DOHH2 (cell line): ENCODE data around the gene TEAD4.

Experiments
- H3F3A ChIP-seq: fragments of 200-600 bp; sonication (generic), shearing (Covaris generic); 2 replicates; pipeline ENCODE4 v1.6.0; 2016; ENCODE audit warnings: antibody characterized with exemption, mild to moderate bottlenecking; ENCODE audit not compliant: control insufficient read depth, insufficient read depth
- H3K27ac ChIP-seq: fragments of 200-600 bp; sonication (generic); 2 replicates; pipeline ENCODE4 v1.5.1; 2014; ENCODE audit warnings: low read depth, mild to moderate bottlenecking, low read length, moderate library complexity
- H3K27me3 ChIP-seq: fragments of 200-600 bp; sonication (generic); 2 replicates; pipeline ENCODE4 v1.6.1; 2014; ENCODE audit warnings: mild to moderate bottlenecking, low read length, mixed read lengths; ENCODE audit not compliant: control insufficient read depth
- H3K36me3 ChIP-seq: fragments of 200-600 bp; sonication (generic); 2 replicates; pipeline ENCODE4 v1.6.1; 2014; ENCODE audit warnings: mild to moderate bottlenecking, low read length, moderate library complexity, mixed read lengths; ENCODE audit not compliant: control insufficient read depth
- H3K4me1 ChIP-seq: fragments of 200-600 bp; sonication (generic); 2 replicates; pipeline ENCODE4 v1.6.1; 2014; ENCODE audit warnings: mild to moderate bottlenecking, low read length, mixed read lengths; ENCODE audit not compliant: control insufficient read depth
- H3K4me2 ChIP-seq: fragments of 200-600 bp; sonication (generic); 2 replicates; pipeline ENCODE4 v1.6.0; 2014; ENCODE audit warnings: mild to moderate bottlenecking, low read length, moderate library complexity
- H3K4me3 ChIP-seq: fragments of 200-600 bp; sonication (generic); 2 replicates; pipeline ENCODE4 v1.5.1; 2014; ENCODE audit warnings: mild to moderate bottlenecking, low read length, mixed read lengths
- H3K79me2 ChIP-seq: fragments of 200-600 bp; sonication (generic); 2 replicates; pipeline ENCODE4 v1.6.1; 2014; ENCODE audit warnings: mild to moderate bottlenecking, low read length, mixed read lengths; ENCODE audit not compliant: control insufficient read depth
- H3K9me2 ChIP-seq: fragments of 200-600 bp; sonication (generic); replicated peaks from 2 replicates; pipeline ENCODE4 v1.6.1; 2014; ENCODE audit warnings: mild to moderate bottlenecking, low read length, mixed read lengths; ENCODE audit not compliant: control insufficient read depth
- H3K9me3 ChIP-seq: fragments of 200-600 bp; sonication (generic); 2 replicates; pipeline ENCODE4 v1.6.1; 2014; ENCODE audit warnings: antibody characterized with exemption, low read length, mixed read lengths; ENCODE audit not compliant: control insufficient read depth, insufficient read depth
- H4K20me1 ChIP-seq: fragments of 200-600 bp; sonication (generic); 2 replicates; pipeline ENCODE4 v1.6.0; 2014; ENCODE audit warnings: low read depth, mild to moderate bottlenecking, antibody characterized with exemption, low read length, moderate library complexity; ENCODE audit not compliant: control insufficient read depth, insufficient read depth
- EZH2phosphoT487 ChIP-seq: fragments of 200-600 bp; sonication (generic); IDR thresholded peaks from 2 replicates; pipeline ENCODE4 v1.6.1; 2017; ENCODE audit warnings: borderline replicate concordance, mild to moderate bottlenecking, antibody characterized with exemption, low read length, moderate library complexity, mixed read lengths
- TF ChIP-seq, protein P1 (sequence below): fragments of 200-600 bp; sonication (generic); IDR thresholded peaks from one replicate; pipeline ENCODE4 v1.5.1; 2014; ENCODE audit warnings: antibody characterized with exemption, mild to moderate bottlenecking, low read depth, low read length; ENCODE audit not compliant: poor library complexity, severe bottlenecking

TEAD4 gene

DNA sequence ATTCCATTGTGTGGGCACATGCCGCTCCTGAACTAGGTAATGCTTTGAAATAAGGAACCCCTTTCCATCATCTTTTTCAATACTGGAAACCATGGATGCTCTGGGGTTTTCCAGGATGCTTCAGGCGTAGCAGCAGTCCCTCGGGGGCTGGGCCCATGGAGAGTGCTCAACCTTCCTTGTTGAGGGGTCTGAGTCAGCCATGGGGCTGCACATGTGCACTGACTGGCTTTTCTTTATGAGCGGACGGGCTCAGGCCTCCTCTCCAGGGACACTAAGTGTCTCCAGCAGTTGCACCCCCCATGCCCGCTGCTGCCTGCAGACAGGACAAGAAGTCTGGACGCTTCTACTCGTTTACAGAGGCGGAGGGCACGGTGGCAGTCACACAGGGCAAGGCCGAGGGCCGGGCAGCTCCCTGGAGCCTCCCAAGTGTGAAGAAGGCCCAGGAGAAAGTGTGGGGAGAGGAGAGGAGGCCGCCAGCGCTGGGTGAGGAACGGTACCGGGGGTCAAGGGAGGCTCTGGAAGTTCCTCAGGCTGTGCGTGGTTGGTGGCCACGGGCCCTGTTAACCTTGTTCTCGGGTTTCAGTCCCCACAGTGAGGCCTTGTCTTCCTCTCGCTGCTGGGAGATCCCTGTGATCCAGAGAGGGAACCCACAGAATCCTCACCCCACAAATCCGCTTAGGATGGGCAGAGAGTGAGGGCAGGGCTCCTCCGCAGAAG, 51.2 kb downstream of the TEAD4 start:
- H3K36me3 ChIP-seq = no peaks in the 10 kb centered on the region
- no peak overlapping the region for H3K4me2 ChIP-seq
- no peak overlapping the region for H3K4me3 ChIP-seq
- TF ChIP-seq, protein P1, sequence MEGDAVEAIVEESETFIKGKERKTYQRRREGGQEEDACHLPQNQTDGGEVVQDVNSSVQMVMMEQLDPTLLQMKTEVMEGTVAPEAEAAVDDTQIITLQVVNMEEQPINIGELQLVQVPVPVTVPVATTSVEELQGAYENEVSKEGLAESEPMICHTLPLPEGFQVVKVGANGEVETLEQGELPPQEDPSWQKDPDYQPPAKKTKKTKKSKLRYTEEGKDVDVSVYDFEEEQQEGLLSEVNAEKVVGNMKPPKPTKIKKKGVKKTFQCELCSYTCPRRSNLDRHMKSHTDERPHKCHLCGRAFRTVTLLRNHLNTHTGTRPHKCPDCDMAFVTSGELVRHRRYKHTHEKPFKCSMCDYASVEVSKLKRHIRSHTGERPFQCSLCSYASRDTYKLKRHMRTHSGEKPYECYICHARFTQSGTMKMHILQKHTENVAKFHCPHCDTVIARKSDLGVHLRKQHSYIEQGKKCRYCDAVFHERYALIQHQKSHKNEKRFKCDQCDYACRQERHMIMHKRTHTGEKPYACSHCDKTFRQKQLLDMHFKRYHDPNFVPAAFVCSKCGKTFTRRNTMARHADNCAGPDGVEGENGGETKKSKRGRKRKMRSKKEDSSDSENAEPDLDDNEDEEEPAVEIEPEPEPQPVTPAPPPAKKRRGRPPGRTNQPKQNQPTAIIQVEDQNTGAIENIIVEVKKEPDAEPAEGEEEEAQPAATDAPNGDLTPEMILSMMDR = no peak
- TF ChIP-seq EZH2phosphoT487 = no peak
- H3K27ac ChIP-seq = no peak overlapping the region
- H3F3A ChIP-seq = no peaks in the 10 kb centered on the region
- no peaks in the 10 kb centered on the region for H3K4me1 ChIP-seq
- H3K9me3 ChIP-seq = no peaks in the 10 kb centered on the region
- no peaks in the 10 kb centered on the region for H3K79me2 ChIP-seq
- H3K27me3 ChIP-seq = no peaks in the 10 kb centered on the region
- H4K20me1 ChIP-seq = no peaks in the 10 kb centered on the region
- H3K9me2 ChIP-seq = no peaks in the 10 kb centered on the region

DNA sequence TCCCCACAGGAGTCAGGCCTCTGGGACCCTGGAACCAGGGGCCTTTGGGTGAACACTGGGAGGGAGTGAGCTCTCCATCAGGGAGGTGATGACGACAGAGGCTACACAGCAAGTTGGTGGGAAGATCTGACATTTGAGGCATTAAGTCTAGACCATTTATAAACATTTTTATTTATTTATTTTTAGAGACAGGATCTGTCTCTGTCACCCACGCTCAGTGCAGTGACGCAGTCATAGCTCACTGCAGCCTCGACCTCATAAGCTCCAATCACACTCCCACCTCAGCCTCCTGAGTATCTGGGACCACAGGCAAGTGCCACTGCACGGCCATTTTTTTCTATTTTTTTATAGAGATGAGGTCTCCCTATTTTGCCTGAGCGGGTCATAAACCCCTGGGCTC, 53.6 kb downstream of the TEAD4 start:
- Histone ChIP-seq H3K27ac (no peak overlapping the region), H3K9me2 (no peaks in the 10 kb centered on the region), H3K9me3 (no peaks in the 10 kb centered on the region), H4K20me1 (no peaks in the 10 kb centered on the region), H3K27me3 (no peaks in the 10 kb centered on the region), H3K4me1 (no peaks in the 10 kb centered on the region), H3K36me3 (no peaks in the 10 kb centered on the region), H3K79me2 (no peaks in the 10 kb centered on the region), H3K4me2 (no peak overlapping the region), H3K4me3 (no peak overlapping the region), H3F3A (no peaks in the 10 kb centered on the region)
- TF ChIP-seq, protein P1 = no peak
- TF ChIP-seq EZH2phosphoT487 = no peak

DNA sequence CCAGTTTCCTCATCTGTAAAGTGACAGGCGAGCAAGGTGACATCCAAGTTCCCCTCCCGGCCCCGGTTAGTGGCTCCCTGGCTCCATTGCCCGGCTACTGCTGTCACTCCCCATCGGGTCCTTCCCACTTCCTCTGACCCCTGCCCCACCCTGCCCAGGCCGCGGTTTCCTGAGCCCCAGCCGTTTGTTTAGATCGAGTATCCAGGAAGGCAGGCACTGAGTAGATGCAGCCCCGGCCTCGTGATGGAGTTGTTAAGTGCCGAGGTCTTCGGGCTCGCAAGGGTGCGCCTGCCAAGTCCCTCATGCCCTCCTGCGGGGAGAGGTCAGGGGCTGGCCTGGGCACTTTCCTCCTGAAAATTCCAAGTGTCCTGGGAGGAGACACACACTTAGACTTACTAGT, 55.4 kb downstream of the TEAD4 start:
- H3K4me3 ChIP-seq = no peak overlapping the region
- H3K4me2 ChIP-seq = no peak overlapping the region
- H3K9me2 ChIP-seq = no peaks in the 10 kb centered on the region
- no peaks in the 10 kb centered on the region for H3K27me3 ChIP-seq
- no peaks in the 10 kb centered on the region for H3F3A ChIP-seq
- no peaks in the 10 kb centered on the region for H3K9me3 ChIP-seq
- H3K36me3 ChIP-seq = no peaks in the 10 kb centered on the region
- H4K20me1 ChIP-seq = no peaks in the 10 kb centered on the region
- H3K27ac ChIP-seq = no peak overlapping the region
- no peaks in the 10 kb centered on the region for H3K4me1 ChIP-seq
- TF ChIP-seq, protein P1 = no peak
- H3K79me2 ChIP-seq = no peaks in the 10 kb centered on the region
